ENCODE results near the gene TBC1D10B.
"Not testable (repeated sequence)": the region's sequence is repeated elsewhere in the genome, so short reads cannot be mapped to it uniquely, and the experiment has no call there.

Gene TBC1D10B

DNA sequence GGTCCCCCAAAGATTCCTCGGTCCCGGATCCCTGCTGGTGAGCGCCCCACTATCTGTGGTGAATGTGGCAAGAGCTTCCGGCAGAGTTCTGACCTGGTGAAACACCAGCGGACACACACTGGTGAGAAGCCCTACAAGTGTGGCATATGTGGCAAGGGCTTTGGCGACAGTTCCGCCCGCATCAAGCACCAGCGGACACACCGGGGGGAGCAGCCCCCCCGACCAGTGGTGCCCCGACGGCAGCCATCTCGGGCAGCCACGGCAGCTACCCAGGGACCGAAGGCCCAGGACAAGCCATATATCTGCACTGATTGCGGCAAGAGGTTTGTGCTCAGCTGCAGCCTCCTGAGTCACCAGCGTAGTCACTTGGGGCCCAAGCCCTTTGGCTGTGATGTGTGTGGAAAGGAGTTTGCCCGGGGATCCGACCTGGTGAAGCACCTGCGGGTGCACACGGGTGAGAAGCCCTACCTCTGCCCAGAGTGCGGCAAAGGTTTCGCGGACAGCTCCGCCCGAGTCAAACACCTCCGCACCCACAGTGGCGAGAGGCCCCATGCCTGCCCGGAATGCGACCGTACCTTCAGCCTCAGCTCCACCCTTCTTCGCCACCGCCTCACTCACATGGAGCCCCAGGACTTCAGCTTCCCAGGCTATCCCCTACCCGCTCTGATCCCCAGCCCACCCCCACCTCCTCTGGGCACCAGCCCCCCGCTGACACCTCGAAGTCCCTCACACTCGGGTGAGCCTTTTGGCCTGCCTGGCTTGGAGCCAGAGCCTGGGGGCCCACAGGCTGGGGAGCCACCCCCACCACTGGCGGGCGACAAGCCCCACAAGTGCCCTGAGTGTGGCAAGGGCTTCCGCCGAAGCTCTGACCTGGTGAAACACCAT lies 27.7 kb upstream of the TBC1D10B start:
- no peak for DNase-seq

DNA sequence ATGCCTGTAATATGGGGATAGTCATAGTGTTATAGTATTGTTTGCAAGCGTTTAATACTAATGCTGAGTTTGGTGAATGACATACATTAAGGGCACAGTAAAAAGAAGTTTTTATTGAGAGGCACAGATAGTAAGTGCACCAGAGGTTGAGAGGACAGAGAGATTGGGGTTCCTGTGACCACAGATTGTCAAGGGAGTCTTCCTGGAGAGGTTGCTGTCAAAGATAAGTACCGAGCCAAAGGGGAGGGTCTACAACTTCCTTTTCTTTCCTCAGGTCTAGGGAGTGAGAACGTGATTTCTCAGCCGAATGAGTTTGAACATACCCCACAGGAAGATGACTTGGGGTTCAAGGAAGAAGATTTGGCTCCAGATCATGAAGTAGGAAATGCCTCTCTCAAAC lies 26.8 kb upstream of the TBC1D10B start:
- DNase-seq: no peak

DNA sequence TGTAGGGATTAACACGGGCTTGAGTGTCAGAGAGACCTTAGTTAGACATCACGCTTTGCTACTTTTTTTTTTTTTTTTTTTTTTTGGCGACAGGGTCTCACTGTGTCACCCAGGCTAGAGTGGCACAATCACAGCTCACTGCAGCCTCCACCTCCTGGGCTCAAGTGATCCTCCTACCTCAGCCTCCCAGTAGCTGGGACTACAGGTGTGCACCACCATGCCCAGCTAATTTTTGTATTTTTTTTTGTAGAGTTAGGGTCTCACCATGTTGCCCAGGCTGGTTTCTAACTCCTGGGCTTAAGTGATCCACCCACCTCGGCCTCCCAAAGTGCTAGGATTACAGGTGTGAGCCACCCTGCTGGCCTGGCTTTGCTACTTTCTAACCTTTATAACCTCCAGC lies 26.3 kb upstream of the TBC1D10B start:
- not testable (repeated sequence) for DNase-seq

DNA sequence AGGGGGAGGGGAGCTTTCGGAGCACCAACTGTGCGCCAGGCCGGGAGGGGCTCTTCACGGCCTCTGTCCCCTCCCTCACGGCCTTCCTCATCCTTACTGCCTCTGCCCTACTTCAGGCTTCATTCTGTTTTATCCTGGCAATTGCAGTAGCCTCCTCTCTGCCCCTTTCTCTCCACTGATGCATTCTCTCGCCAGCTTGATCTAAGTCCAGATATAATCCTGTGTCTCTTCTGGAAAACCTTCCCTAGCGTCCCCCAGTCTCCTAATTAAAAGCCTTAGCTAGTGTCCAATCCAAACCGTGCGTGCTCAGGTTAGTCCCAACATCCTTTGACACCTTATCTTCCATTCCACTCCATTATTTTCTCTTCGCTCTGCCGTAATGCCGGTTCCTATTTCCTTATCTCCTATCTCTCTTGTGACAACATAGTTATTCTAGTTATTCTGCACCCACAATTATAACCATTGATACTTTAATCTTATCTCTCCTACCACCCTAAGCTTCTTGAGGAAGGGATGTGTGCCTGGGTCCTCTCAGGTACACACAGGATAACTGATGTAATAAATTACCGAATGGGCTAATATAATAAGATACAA lies 25.8 kb upstream of the TBC1D10B start:
- peak; percentile 20 for DNase-seq

DNA sequence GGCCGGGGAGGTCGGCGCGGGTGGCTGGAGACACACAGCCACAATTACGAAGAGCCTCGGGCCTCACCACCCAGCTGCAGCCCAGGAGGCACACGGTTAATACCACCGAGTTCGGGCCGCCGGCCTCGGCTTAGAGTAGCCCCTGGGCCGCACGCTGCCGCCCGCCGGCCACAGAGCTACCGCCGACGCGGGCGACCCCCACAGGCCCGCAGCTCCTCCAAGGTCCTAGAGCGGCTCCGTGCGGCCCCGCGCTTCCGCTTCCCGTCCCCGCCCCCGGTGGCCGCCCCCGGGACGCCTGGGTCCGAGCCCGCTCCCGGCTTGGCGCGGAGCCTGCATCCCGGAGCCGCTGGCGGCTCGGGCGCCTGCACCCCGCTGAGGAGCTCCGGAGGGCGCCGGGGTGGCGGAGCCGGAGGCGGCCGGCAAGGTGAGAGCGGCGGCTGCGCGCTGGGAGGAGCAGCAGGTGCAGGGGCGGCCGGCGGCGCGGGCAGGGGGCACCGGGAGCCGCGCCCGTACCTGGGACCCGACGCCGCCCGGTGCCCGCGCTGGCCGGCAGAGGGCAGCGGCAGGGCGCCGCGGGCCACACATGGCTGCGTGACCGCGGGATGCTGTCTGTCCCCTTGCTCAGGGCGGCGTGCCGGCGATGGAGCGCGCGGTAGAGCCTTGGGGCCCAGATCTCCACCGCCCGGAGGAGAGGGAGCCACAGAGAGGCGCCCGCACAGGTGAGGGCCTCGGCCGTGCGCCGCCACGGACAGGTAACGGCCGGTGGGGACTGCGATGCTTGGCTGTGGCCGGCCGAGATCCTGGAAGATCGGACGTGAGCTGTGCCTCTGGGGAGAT lies 25.1 kb upstream of the TBC1D10B start, which contains the start of gene ZNF48:
TSS of gene ZNF48 (plus strand) at position 266 of the 837 bp plus-strand sequence. CDS start at position 641, 375 bp downstream.
- DNase-seq: peak; percentile 85

DNA sequence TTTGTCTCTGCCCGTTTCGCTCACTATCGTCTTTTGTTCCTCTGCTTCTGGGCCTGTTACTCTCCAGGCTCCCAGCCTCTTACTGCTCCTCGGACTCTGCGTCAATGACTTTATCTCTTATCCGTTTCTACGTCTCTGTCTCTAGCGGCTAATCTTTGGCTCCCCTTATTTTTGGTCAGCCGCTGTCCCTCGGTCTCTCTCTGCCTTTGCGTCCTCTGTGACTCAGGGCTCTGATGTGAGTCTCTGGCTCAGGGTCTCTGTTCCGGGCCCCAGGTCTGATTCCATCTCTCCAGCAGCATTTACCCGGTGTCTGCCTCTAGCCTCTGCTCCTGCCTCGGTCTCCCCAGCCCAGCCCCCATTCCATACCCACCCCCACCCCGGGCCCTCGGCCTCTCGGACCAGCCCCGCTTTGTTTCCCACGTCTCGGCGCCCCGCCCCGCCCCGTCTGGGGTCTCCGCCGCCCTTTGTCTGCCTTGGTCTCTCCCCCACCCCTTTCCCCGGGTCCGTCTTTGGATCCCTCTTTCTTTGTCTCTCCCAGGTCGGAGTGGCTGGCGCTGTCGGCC lies 24.4 kb upstream of the TBC1D10B start:
- DNase-seq: peak; percentile 32

DNA sequence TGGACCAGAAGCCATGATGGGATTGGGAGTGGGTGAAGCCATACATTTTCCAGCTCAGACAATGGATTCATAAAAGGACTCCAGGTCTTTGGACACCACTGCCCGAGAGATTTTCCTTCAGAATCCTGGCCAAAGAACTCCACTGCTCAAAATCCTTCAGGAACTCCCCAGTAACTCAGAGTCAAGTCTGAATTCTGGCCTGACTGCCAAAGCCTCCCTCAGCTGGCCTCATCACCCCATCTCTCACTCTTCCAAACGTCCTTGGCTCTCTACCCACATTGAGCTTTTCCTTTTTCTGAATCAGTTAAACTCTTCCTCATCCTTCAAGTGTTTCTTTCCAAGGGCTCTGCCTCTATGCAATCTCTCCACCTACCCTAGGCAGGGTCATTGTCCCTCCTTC lies 13.2 kb upstream of the TBC1D10B start:
- no peak for DNase-seq

DNA sequence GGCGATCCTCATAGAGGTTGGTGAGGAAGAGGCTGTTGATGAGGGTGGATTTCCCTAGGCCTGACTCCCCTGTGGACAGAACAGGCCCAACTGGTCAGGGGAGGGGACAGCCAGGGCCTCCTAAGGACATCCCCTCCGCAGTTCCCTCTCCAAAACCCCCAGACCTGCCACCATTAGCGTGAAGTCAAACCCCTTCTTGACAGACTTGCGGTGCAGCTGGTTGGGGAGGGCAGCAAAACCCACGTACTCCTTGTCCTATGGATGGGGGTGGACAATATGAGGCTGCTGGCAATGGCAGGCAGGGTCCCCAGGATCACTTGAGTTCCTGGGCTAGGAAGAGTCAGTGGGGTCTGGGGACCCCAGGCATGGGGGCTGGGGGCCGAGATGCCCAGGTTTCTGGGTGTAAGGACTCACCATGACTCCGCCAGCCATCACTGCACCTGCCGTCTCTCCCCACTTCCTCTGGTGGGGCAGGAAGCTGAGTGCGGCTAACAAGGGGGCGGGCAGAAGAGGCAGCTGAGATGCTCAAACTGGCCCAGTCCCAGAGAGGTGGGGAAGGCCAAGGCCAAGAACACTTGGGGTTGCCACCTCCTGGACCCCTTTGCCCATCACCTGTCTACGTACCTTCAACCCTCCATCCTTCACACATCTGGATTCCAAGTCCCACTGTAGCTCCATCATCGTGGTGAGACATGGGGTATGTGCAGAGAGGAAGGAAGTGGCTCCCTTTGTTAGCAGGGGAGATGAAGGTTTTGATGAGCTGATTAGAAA lies 12.0 kb upstream of the TBC1D10B start, which contains the start of gene SEPTIN1:
TSS of gene SEPTIN1 (minus strand) at position 451 of the 771 bp plus-strand sequence. CDS start at position 432, 19 bp downstream.
- no peak for DNase-seq

DNA sequence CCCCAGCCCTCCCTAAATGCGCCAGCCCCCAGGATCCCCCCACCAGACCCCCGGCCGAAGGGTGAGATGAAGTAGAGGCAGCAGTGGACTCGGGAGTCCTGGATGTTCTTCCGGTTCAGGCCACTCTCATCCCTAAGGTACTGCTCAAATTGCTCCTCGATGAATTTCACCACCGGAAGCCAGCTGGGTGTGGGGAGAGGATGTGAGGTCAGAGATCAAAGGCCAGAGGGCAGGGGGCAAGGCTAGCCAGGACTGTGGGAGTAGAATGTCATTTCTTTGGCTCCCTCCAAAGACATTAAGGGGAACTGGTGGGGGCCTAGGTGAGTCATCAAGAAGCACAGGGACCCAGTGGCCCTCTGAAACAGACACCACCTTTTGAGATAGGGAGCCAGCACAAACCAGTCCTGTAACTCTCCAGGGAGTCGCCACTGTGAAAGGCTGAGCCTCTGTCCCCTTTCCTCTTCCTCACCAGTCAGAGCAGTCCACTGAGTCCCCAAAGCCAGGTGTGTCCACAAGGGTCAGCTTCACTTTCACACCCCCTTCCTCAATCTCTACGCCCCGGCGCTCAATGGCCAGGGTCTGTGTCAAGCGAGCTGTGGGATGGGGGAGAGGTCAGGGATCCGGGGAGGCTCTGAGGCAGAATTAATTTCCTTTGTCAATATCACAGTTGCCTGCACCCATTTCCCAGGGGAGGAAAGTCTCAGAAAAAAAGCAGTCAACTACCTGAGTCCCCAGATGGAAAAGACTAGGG lies 11.2 kb upstream of the TBC1D10B start:
- no peak for DNase-seq

DNA sequence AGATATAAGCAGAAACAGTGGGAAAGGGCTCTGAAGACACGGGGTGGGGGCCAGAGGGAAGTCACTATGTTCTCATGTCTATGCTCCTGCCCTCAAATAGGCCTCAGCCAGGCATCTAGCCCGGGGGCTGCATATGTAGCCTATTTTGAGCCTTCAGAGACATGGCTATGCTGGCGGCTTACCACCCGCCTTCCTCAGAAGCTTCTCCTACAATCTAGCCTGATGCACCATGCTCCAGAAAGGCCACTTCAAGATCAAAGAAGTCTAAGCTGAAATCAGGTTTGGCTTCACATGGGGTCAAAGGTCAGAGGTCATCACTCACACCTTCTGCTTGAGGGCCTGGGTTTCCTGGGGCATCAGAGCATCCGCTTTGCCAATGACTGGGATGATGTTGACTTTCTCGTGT lies 10.5 kb upstream of the TBC1D10B start:
- no peak for DNase-seq

DNA sequence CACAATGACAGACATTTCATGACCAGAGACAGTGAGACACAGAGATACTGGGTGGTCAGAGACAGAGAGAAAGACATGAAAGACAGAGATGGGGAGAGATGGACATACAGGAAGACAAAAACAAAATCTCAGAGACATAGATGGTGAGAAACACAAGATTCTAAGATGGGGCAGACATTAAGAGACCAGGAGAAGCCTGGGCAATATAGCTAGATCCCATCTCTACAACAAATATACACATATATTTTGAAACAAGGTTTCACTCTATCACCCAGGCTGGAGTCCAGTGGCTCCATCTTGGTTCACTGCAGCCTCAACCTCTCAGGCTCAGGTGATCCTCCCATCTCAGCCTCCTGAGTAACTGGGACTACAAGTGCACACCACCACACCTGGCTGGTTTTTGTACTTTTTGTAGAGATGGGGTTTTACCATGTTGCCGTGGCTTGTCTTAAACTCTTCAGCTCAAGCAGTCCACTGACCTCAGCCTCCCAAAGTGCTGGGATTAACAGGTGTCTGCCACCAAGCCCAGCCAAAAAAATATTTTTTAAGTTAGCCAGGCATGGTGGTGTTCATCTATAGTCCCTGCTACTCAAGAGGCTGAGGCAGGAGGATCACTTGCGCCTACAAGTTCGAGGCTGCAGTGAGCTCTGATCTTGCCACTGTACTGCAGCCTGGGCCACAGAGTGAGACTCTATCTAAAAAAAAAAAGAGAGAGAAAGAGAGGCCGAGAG lies 9.9 kb upstream of the TBC1D10B start:
- no peak for DNase-seq

DNA sequence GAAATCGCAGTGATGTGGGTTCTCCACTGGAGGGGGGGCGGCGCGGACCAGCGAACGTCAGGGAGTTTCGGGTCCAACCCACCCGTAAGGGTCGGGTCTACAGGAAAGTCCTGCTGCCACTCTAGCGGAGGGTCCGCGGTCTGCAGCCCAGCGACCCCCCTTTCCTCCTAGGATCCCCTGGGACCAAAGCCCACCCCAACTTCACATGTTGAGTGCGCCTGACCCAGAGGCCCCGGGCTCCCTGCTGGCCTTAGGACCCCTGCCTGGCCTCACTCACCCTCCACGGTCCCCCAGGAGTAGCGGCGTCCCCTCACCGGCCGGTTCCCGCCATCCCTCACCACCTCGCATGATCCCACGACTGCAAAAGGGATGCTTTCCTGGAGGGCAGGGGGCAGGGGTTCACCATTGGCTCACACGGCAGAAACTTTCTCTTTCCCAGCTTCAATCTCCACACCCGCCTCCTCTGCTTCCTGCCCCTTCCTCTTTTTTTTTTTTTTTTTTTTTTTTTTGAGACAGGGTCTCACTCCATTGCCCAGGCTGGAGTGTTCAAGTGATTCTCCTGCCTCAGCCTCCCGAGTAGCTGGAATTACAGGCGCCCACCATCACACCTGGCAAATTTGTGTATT lies 9.0 kb upstream of the TBC1D10B start:
- DNase-seq: no peak

DNA sequence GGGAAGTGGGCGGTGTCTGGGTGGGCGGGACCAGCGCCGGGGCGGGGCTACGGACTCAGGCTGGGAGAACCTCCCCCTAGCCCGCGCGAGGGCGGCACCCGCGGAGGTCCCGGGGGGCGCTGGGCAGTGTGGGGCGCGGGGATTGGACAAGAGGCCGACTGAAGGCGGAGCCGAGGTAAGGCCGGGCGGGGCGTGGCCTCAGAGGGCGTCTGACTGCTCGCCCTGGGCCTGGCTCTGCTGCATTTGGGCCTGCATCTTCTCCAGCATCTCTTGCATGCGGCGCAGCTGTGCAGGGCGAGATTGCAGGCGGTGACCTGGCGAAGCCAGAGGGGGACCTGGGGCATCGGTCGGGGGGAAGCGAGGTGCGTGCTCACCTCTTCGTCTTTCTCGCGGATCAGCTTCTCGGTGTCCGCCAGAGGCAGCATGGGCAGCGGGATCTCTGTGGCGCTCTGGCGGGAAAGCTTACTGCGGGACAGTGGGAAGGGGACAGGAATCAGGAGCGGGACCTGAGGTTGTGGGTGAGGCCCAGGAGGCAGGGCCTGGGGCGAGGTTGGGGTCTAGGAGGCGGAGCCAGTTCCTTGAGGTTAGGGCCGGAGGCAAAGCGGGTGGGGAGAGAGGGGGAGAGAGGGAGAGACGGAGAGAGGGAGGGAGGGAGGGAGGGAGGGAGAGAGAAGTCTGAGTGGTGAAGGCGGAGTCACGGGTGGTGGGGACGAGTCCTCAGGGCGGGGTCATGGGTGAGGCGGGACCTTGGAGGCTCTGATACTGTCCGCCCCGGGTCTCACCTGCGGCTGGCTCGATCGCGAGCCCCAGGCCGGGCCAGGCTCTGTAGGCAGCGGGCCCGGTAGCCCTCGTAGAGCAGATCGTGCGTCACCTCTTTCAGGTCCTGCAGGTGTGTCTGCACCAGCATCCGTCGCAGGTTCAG lies 8.2 kb upstream of the TBC1D10B start:
- peak; percentile 98 for DNase-seq

DNA sequence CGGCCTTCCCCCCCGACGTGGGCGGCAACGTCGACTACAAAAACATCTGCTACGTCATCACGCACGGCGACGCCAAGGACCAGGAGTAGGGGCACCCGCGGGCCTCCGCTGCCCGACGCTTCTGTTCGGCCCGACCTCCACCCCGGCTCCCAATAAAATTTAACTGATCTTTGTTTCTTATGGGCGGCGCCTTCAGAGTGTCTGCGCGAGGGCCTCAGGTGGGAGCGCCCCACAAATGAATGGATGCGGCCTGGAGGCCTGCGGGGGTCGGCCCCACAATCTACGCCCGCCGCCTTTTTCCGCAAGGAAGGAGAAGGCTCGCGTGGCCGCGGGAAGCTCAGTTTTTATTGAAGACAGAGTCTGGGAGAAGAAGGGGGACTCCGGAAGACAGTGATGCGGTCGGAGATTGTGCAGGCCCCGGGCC lies 7.5 kb upstream of the TBC1D10B start:
- DNase-seq: peak; percentile 92

DNA sequence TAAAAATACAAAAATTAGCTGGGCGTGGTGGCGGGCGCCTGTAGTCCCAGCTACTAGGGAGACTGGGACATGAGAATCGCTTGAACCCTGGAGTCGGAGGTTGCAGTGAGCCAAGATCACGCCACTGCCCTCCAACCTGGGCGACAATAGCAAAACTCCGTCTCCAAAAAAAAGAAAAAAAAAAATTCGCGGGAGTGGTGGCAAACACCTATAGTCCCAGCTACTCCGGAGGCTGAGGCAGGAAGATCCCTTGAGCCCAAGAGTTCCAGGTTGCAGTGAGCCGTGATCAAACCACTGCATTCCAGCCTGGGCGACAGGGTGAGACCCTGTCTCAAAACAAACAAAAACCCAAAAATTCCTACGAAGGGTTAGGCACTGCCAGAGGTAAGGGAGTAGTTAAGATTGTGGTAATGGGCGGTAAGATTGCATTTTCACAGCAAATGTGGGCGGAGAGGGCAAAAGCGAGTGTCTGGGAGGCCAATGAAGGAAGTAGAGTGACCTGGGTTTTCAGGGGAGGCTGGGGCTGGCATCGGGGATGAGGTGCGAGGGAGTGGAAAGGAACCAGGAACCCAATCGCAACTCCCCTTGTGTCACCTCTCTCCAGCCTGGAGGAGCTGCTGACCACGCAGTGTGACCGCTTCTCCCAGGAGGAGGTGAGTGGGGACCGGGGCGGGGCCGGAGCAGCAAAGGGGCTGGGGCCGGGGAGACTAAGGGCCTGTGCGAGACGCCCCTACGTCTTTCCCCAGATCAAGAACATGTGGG lies 6.9 kb upstream of the TBC1D10B start:
- no peak for DNase-seq

DNA sequence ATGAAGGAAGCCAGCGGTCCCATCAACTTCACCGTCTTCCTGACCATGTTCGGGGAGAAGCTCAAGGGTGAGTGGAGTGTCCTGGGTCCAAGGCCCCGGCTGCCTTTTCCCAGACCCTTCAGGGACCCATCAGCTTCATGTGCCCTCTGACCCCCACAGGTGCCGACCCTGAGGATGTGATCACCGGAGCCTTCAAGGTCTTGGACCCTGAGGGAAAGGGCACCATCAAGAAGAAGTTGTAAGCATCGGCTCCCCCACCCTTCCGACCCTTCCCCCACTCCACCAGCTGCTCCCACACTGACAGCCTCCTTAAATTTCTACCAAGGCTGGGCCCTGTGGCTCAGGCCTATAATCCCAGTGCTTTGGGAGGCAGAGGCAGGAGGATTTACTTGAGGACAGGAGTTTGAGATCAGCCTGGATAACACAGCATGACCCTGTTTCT lies 6.2 kb upstream of the TBC1D10B start:
- no peak for DNase-seq

DNA sequence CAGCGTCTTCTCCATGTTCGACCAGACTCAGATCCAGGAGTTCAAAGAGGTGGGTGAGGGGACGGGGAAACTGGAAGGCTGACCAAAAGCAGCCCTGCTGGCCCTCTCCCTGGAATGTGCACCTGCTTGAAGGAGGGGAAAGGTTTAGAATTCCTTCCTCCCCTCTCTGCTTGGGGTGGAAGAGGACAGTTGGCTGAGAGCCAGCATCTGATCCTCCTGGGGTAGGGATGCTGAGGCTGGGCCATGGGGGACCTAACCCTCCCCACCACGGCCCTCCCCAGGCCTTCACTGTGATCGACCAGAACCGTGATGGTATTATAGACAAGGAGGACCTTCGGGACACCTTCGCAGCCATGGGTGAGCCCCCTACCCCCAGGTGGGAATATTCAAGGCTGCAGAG lies 5.6 kb upstream of the TBC1D10B start:
- DNase-seq: no peak

DNA sequence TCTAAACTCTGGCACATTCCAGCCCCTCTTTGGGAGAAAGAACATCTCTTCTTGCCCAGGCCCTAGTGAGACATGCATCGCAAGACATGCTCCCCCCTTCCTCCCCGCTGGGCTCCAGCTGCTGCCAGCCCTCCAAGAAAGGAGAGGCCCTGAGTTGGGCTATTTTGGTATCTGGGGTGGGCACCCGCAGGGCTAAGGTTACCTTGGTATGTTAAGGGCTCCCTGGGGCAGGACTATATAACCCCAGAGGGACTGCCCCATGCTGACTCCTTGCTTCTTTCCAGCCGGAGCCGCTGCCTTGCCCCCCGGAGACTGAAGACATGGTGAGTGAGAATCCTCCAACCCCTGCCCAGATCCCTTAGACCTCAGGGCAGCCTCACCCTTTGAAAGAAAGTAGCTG lies 4.2 kb upstream of the TBC1D10B start, which contains the start of gene MYL11:
TSS of gene MYL11 (plus strand) at position 265 of the 400 bp plus-strand sequence. CDS start at position 321, 56 bp downstream.
- no peak for DNase-seq
